Fibroblast of lung (primary cell): ENCODE measurements around the gene GOLM1. TPM values are rescaled to one million over a fixed set of nuclear protein-coding genes. Genes with fewer than 3 reads are reported as not detected.
A peak's percentile ranks its signal among the peaks of the same experiment; 100 is the strongest.

Experiments used
- DNase-seq, 2 donors: peaks; one replicate each; pipeline versions ENCODE4 v3.0.0 to v3.0.0-alpha.2; 2010; ENCODE audit warnings: low read depth in 2 of 2
- H2AFZ ChIP-seq: 2 replicates; pipeline ENCODE4 v1.5.1; 2012; ENCODE audit warnings: low read length, control low read depth, inconsistent platforms
- H3K27ac ChIP-seq: 2 replicates; pipeline ENCODE4 v1.5.1; 2011; ENCODE audit warnings: low read length, control low read depth; ENCODE audit not compliant: insufficient read depth
- H3K27me3 ChIP-seq: 2 replicates; pipeline ENCODE4 v1.5.1; 2011; ENCODE audit warnings: mild to moderate bottlenecking, low read length; ENCODE audit not compliant: control insufficient read depth, insufficient read depth
- H3K36me3 ChIP-seq: 2 replicates; pipeline ENCODE4 v1.5.1; 2011; ENCODE audit warnings: low read length; ENCODE audit not compliant: control insufficient read depth, insufficient read depth
- H3K4me1 ChIP-seq: 2 replicates; pipeline ENCODE4 v1.5.1; 2011; ENCODE audit warnings: low read length; ENCODE audit not compliant: control insufficient read depth, insufficient read depth; ENCODE audit errors: extremely low read depth
- H3K4me2 ChIP-seq: 2 replicates; pipeline ENCODE4 v1.5.1; 2011; ENCODE audit warnings: low read length, control low read depth; ENCODE audit not compliant: insufficient read depth; ENCODE audit errors: extremely low read depth
- H3K4me3 ChIP-seq, 4 experiments: fragments of 200-600 bp in 1 of 4; sonication (generic) in 1 of 4; replicated peaks in 1 of 4; 2 replicates each; pipeline ENCODE4 v1.5.1; 2011 to 2016; ENCODE audit warnings: low read length in 4 of 4, low read depth in 3 of 4, mild to moderate bottlenecking in 3 of 4, control low read depth in 2 of 4, inconsistent platforms in 1 of 4, mixed read lengths in 1 of 4; ENCODE audit not compliant: insufficient read depth in 1 of 4; ENCODE audit errors: control extremely low read depth in 1 of 4
- H3K79me2 ChIP-seq: 2 replicates; pipeline ENCODE4 v1.5.1; 2012; ENCODE audit warnings: mild to moderate bottlenecking, low read length, inconsistent platforms; ENCODE audit not compliant: control insufficient read depth, insufficient read depth
- H3K9ac ChIP-seq: 2 replicates; pipeline ENCODE4 v1.5.1; 2011; ENCODE audit warnings: mild to moderate bottlenecking, low read length, control low read depth; ENCODE audit not compliant: insufficient read depth
- H3K9me3 ChIP-seq: 2 replicates; pipeline ENCODE4 v1.5.1; 2012; ENCODE audit warnings: low read depth, low read length; ENCODE audit not compliant: control insufficient read depth, insufficient read depth
- H4K20me1 ChIP-seq: 2 replicates; pipeline ENCODE4 v1.5.1; 2011; ENCODE audit warnings: low read length; ENCODE audit not compliant: control insufficient read depth, insufficient read depth; ENCODE audit errors: extremely low read depth
- CTCF ChIP-seq, 2 donors: IDR thresholded peaks in 1 of 2; conservative IDR thresholded peaks in 1 of 2; 1 replicate in 1 of 2; 2 replicates in 1 of 2; pipeline ENCODE4 v1.5.1; 2011 to 2012; ENCODE audit warnings: low read length in 2 of 2, control low read depth in 1 of 2, inconsistent platforms in 1 of 2, low read depth in 1 of 2, mild to moderate bottlenecking in 1 of 2
- EZH2 ChIP-seq: IDR thresholded peaks from 2 replicates; pipeline ENCODE4 v1.5.1; 2012; ENCODE audit warnings: low read length, control low read depth, mild to moderate bottlenecking; ENCODE audit errors: missing control alignments
- polyA plus RNA-seq, 2 donors: library from polyadenylated mRNA; depleted of rRNA in 1 of 2; stranded (reverse) in 1 of 2; unstranded in 1 of 2; fragments of >200 nt; gene quantifications; 2 replicates each; pipeline ENCODE4 v1.2.1, GENCODE V29; 2011 to 2012; ENCODE audit warnings: missing spikeins in 1 of 2
- total RNA-seq: library from RNA; depleted of rRNA; stranded (reverse); fragments of >200 nt; gene quantifications from 2 replicates; pipeline ENCODE4 v1.2.1, GENCODE V29; 2014

GOLM1 gene
- total and polyA plus RNA-seq, 2 donors (not counting 1 experiment from before 2014, with no cell fraction given), result 46.7 to 64.0 TPM

GRCh38 chr9:86093788-86094555, 5.4 kb downstream of the GOLM1 start:
- Histone ChIP-seq H3K9ac (no peak overlapping the region), H4K20me1 (no peaks in the 10 kb centered on the region), H3K27ac (no peak overlapping the region), H3K4me3 (no peak overlapping the region), H3K4me1 (peaks cover 2% of the 10 kb centered on the region), H3K9me3 (no peaks in the 10 kb centered on the region), H3K79me2 (peaks cover 4% of the 10 kb centered on the region), H3K36me3 (no peaks in the 10 kb centered on the region), H2AFZ (no peak overlapping the region), H3K4me2 (no peak overlapping the region), H3K27me3 (no peaks in the 10 kb centered on the region)
- no peak for TF ChIP-seq EZH2
- no peak for TF ChIP-seq CTCF (conservative IDR thresholded peaks at IDR 0.05 in 1 of 2, IDR thresholded peaks at IDR 0.05 in 1 of 2; ENCODE audit: low read depth in 1 of 2, low read length in 2 of 2)
- peak; percentile 10 to 21 for DNase-seq

GRCh38 chr9:86091477-86091876, 7.9 kb downstream of the GOLM1 start:
- H3K27me3 ChIP-seq, result no peaks in the 10 kb centered on the region
- TF ChIP-seq CTCF (conservative IDR thresholded peaks at IDR 0.05 in 1 of 2, IDR thresholded peaks at IDR 0.05 in 1 of 2; ENCODE audit: low read depth in 1 of 2, low read length in 2 of 2), result no peak
- TF ChIP-seq EZH2, result no peak
- no peaks in the 10 kb centered on the region for H4K20me1 ChIP-seq
- H3K9ac ChIP-seq, result no peak overlapping the region
- H2AFZ ChIP-seq, result no peak overlapping the region
- H3K27ac ChIP-seq, result no peak overlapping the region
- DNase-seq, result no peak
- no peaks in the 10 kb centered on the region for H3K9me3 ChIP-seq
- peaks cover 2% of the 10 kb centered on the region for H3K4me1 ChIP-seq
- no peak overlapping the region for H3K4me2 ChIP-seq
- H3K79me2 ChIP-seq, result no peaks in the 10 kb centered on the region
- H3K4me3 ChIP-seq, result no peak overlapping the region
- no peaks in the 10 kb centered on the region for H3K36me3 ChIP-seq

- Histone ChIP-seq H3K27ac (no peak overlapping the region), H3K4me2 (no peak overlapping the region), H3K4me3 (no peak overlapping the region), H3K9ac (no peak overlapping the region), H4K20me1 (no peaks in the 10 kb centered on the region), H3K79me2 (no peaks in the 10 kb centered on the region), H3K27me3 (no peaks in the 10 kb centered on the region), H2AFZ (no peak overlapping the region), H3K36me3 (no peaks in the 10 kb centered on the region), H3K4me1 (no peaks in the 10 kb centered on the region), H3K9me3 (no peaks in the 10 kb centered on the region)
- TF ChIP-seq CTCF (conservative IDR thresholded peaks at IDR 0.05 in 1 of 2, IDR thresholded peaks at IDR 0.05 in 1 of 2; ENCODE audit: low read depth in 1 of 2, low read length in 2 of 2) (no peak), EZH2 (no peak)
- peak in 1 of 2 donors; percentile 50 for DNase-seq
Measured at GRCh38 chr9:86082870-86083269, 16.5 kb downstream of the GOLM1 start.
